ENCODE data around the gene LPP. TPM values are rescaled to one million over a fixed set of nuclear protein-coding genes. Genes with fewer than 3 reads are reported as not detected.

The LPP gene
- total and polyA plus RNA-seq, 2 donors (not counting 1 experiment from before 2014, with no cell fraction given), result 7.6 to 81.7 TPM

- 100% methylated on average over 1 of the region's 2 CpGs for WGBS (ENCODE audit: insufficient coverage)
- DNase-seq, result no peak
- intact Hi-C loops (cut with micrococcal nuclease), result no loop called here
- H3K9ac ChIP-seq (ENCODE audit: low read length), result no peak overlapping the region
- no peaks in the 10 kb centered on the region for H4K20me1 ChIP-seq (ENCODE audit: control insufficient read depth, insufficient read depth, low read length, poor library complexity, severe bottlenecking)
- no peaks in the 10 kb centered on the region for H3K79me2 ChIP-seq (ENCODE audit: control insufficient read depth, insufficient read depth, low read length)
- POLR2A ChIA-PET, result no interaction called here
- CTCF ChIA-PET, result interaction anchor here (1.7 to 2.3 kb wide), 2 partner anchors 78 to 728 kb away, joined by 4 read pairs; no protein-coding TSS in a partner anchor
- no peak overlapping the region for H3K4me3 ChIP-seq (ENCODE audit: control extremely low read depth in 1 of 5, extremely low read depth in 1 of 5, insufficient read depth in 1 of 5, low read depth in 2 of 5, low read length in 4 of 5)
- no peaks in the 10 kb centered on the region for H3K9me3 ChIP-seq (ENCODE audit: control extremely low read depth in 1 of 3, control insufficient read depth in 2 of 3, insufficient read depth in 1 of 3, low read length in 2 of 3)
- H3K4me2 ChIP-seq (replicated peaks; ENCODE audit: low read depth, low read length, poor library complexity, severe bottlenecking), result no peak overlapping the region
- H3K36me3 ChIP-seq (replicated peaks in 1 of 2; ENCODE audit: control extremely low read depth in 1 of 2, control insufficient read depth in 1 of 2, extremely low read depth in 1 of 2, insufficient read depth in 2 of 2, low read length in 1 of 2), result no peaks in the 10 kb centered on the region
- H3K27me3 ChIP-seq (replicated peaks in 1 of 4; ENCODE audit: control extremely low read depth in 1 of 4, control insufficient read depth in 3 of 4, insufficient read depth in 4 of 4, low read length in 3 of 4), result no peaks in the 10 kb centered on the region
- Mint-ChIP-seq H3K9me3 (ENCODE audit: insufficient read depth) (no peaks in the 10 kb centered on the region), H3K27ac (no peak overlapping the region), H3K4me3 (no peak overlapping the region), H3K4me1 (peaks cover 29% of the 10 kb centered on the region), H3K27me3 (no peaks in the 10 kb centered on the region)
- no peak for ATAC-seq (ENCODE audit: low read depth)
- no peak overlapping the region for H2AFZ ChIP-seq (ENCODE audit: insufficient read depth, low read depth, low read length, poor library complexity, severe bottlenecking)
- no peak for TF ChIP-seq EZH2 (IDR thresholded peaks at IDR 0.05; ENCODE audit: borderline replicate concordance, insufficient read depth, low read depth, low read length, poor library complexity, severe bottlenecking)
- TF ChIP-seq CTCF (IDR thresholded peaks at IDR 0.05), result no peak
- peaks cover 0 to 8% of the 10 kb centered on the region in 2 donors for H3K4me1 ChIP-seq (ENCODE audit: control insufficient read depth in 2 of 2, insufficient read depth in 2 of 2, low read length in 2 of 2)
- no peak overlapping the region for H3K27ac ChIP-seq (ENCODE audit: low read length in 2 of 2)
Observed at GRCh38 chr3:188468196-188468595, 314.2 kb downstream of the LPP start.

DNA sequence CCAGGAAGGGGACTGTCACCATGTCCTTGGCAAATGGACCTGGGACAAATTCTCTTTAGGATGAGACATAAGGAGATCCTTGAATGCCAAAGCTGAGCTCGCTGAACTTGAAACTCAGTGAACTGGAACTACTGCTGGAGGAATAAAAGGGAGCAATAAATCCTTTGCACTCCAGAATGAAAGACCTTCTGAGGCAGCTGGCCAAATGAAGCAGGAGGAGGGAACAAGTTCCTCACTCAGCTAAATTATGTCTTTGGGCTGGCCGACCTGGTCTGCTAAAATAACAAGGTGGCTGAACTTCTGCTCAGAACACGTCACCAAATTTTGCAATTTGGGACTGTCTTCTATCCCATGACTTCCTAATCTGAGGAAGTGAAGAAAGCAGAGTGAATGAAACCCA lies 314.7 kb downstream of the LPP start:
- Histone ChIP-seq H3K79me2 (ENCODE audit: control insufficient read depth, insufficient read depth, low read length) (no peaks in the 10 kb centered on the region), H3K4me3 (ENCODE audit: control extremely low read depth in 1 of 5, extremely low read depth in 1 of 5, insufficient read depth in 1 of 5, low read depth in 2 of 5, low read length in 4 of 5) (no peak overlapping the region), H3K27me3 (replicated peaks in 1 of 4; ENCODE audit: control extremely low read depth in 1 of 4, control insufficient read depth in 3 of 4, insufficient read depth in 4 of 4, low read length in 3 of 4) (no peaks in the 10 kb centered on the region), H3K36me3 (replicated peaks in 1 of 2; ENCODE audit: control extremely low read depth in 1 of 2, control insufficient read depth in 1 of 2, extremely low read depth in 1 of 2, insufficient read depth in 2 of 2, low read length in 1 of 2) (no peaks in the 10 kb centered on the region), H3K4me2 (replicated peaks; ENCODE audit: low read depth, low read length, poor library complexity, severe bottlenecking) (no peak overlapping the region), H3K9me3 (ENCODE audit: control extremely low read depth in 1 of 3, control insufficient read depth in 2 of 3, insufficient read depth in 1 of 3, low read length in 2 of 3) (no peaks in the 10 kb centered on the region), H3K4me1 (ENCODE audit: control insufficient read depth in 2 of 2, insufficient read depth in 2 of 2, low read length in 2 of 2) (peaks cover 0 to 12% of the 10 kb centered on the region in 2 donors), H3K9ac (ENCODE audit: low read length) (no peak overlapping the region), H2AFZ (ENCODE audit: insufficient read depth, low read depth, low read length, poor library complexity, severe bottlenecking) (no peak overlapping the region), H4K20me1 (ENCODE audit: control insufficient read depth, insufficient read depth, low read length, poor library complexity, severe bottlenecking) (no peaks in the 10 kb centered on the region), H3K27ac (ENCODE audit: low read length in 2 of 2) (no peak overlapping the region)
- intact Hi-C loops (cut with micrococcal nuclease), result no loop called here
- CTCF ChIA-PET, result interaction anchor here (1.6 to 1.7 kb wide), 2 partner anchors 79 to 728 kb away, joined by 3 to 4 read pairs; no protein-coding TSS in a partner anchor
- POLR2A ChIA-PET, result no interaction called here
- Mint-ChIP-seq H3K27ac (no peak overlapping the region), H3K4me3 (no peak overlapping the region), H3K9me3 (ENCODE audit: insufficient read depth) (peaks cover 2% of the 10 kb centered on the region), H3K27me3 (no peaks in the 10 kb centered on the region), H3K4me1 (peaks cover 32% of the 10 kb centered on the region)
- 94% methylated on average over 2 of the region's 3 CpGs for WGBS (ENCODE audit: insufficient coverage)
- DNase-seq (no peak), ATAC-seq (ENCODE audit: low read depth) (no peak)
- TF ChIP-seq EZH2 (IDR thresholded peaks at IDR 0.05; ENCODE audit: borderline replicate concordance, insufficient read depth, low read depth, low read length, poor library complexity, severe bottlenecking) (no peak), CTCF (IDR thresholded peaks at IDR 0.05) (no peak)
